Activated B cell treated with CpG ODN at 0.5 μM for 24 hours (primary cell): ENCODE results near the gene MAGOH. TPM values are rescaled to one million over a fixed set of nuclear protein-coding genes. Genes with fewer than 3 reads are reported as not detected.

Experiments used
- ATAC-seq: fragments of 200-7000 bp; cut with Tn5 transposase; one replicate; pipeline ENCODE4 v1.10.0; 2021; ENCODE audit warnings: low read depth, mild to moderate bottlenecking, moderate library complexity
- CTCF ChIA-PET: fragments of 350-600 bp; sonication (Branson Sonifier 250); formaldehyde crosslinking; loops from one replicate; lab custom pipeline; 2021; ENCODE audit warnings: antibody characterized with exemption; lab: Charles Lee
- POLR2A ChIA-PET: fragments of 350-600 bp; sonication (Branson Sonifier 250); formaldehyde crosslinking; loops from one replicate; lab custom pipeline; 2021; ENCODE audit warnings: antibody characterized with exemption; lab: Charles Lee
- DNase-seq: peaks from one replicate; pipeline ENCODE4 v3.0.0; 2022
- H3K27ac Mint-ChIP-seq: one replicate; pipeline ENCODE4 v1.8.0; 2020; ENCODE audit warnings: mixed read lengths
- H3K27me3 Mint-ChIP-seq: one replicate; pipeline ENCODE4 v1.8.0; 2021; ENCODE audit warnings: mixed read lengths
- H3K36me3 Mint-ChIP-seq: one replicate; pipeline ENCODE4 v1.8.0; 2021; ENCODE audit warnings: low read depth, mixed read lengths
- H3K4me1 Mint-ChIP-seq: one replicate; pipeline ENCODE4 v1.8.0; 2021; ENCODE audit warnings: mixed read lengths
- H3K4me3 Mint-ChIP-seq: one replicate; pipeline ENCODE4 v1.8.0; 2020; ENCODE audit warnings: mild to moderate bottlenecking, mixed read lengths
- H3K9me3 Mint-ChIP-seq: one replicate; pipeline ENCODE4 v1.8.0; 2020; ENCODE audit warnings: mixed read lengths
- intact Hi-C: fragments of 100-400 bp; cut with micrococcal nuclease; formaldehyde crosslinking; loops from one replicate; pipeline ENCODE4 v1.15.1; 2024
- total RNA-seq: library from RNA; stranded (reverse); gene quantifications from 2 replicates; pipeline ENCODE4 v1.2.3, GENCODE V29; 2022
- TF ChIP-seq, protein P1 (sequence below): fragments of 200-600 bp; IDR thresholded peaks from one replicate; pipeline ENCODE4 v1.8.0; 2022; ENCODE audit warnings: antibody characterized with exemption, mild to moderate bottlenecking

MAGOH gene
- total RNA-seq, 1 donor from 2014 or later: 56.6 TPM

DNA sequence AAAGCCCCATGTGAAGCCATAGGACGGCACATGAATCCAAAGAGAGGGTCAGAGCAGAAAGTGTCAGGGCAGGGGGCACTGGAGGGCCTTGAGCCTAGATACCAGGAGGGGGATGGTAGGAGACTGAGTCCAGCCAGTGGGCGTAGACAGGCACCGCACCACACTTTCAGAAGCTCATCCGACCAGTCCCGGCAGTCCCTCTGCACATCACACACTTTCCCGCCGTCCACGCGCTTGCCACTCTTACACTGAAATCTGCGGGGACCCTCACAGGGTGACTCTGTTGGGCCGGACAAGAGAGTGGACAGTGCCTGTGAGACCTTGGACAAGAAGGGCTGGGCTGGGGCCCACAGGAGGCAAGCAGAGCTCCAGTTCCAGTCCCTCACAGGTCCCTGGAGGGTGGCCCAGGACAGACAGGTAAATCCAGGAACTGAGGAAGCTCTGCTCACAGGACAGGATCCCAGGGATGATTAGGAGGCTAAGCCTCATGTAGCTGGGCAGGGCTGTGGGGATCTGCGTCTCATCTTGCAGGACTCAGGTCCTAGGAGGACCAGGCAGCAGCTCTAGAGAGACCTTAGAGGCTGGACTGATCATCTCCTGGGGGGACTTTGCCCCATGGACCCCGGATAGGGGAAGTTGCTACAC lies 36.3 kb upstream of the MAGOH start:
- Mint-ChIP-seq H3K27ac (no peak overlapping the region), H3K4me1 (peaks cover 8% of the 10 kb centered on the region), H3K4me3 (no peak overlapping the region), H3K36me3 (peaks cover 9% of the 10 kb centered on the region), H3K27me3 (no peaks in the 10 kb centered on the region), H3K9me3 (no peaks in the 10 kb centered on the region)
- TF ChIP-seq, protein P1, sequence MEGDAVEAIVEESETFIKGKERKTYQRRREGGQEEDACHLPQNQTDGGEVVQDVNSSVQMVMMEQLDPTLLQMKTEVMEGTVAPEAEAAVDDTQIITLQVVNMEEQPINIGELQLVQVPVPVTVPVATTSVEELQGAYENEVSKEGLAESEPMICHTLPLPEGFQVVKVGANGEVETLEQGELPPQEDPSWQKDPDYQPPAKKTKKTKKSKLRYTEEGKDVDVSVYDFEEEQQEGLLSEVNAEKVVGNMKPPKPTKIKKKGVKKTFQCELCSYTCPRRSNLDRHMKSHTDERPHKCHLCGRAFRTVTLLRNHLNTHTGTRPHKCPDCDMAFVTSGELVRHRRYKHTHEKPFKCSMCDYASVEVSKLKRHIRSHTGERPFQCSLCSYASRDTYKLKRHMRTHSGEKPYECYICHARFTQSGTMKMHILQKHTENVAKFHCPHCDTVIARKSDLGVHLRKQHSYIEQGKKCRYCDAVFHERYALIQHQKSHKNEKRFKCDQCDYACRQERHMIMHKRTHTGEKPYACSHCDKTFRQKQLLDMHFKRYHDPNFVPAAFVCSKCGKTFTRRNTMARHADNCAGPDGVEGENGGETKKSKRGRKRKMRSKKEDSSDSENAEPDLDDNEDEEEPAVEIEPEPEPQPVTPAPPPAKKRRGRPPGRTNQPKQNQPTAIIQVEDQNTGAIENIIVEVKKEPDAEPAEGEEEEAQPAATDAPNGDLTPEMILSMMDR: no peak
- ChIA-PET POLR2A (no interaction called here), CTCF (interaction anchor here (0.9 to 8.5 kb wide), 2 partner anchors 26 to 117 kb away, joined by 3 to 214 read pairs; no protein-coding TSS in a partner anchor)
- intact Hi-C loops: loop anchor here (5.0 kb wide), 1 partner anchor 198 kb away; no protein-coding TSS in a partner anchor
- DNase-seq (no peak), ATAC-seq (no peak)

DNA sequence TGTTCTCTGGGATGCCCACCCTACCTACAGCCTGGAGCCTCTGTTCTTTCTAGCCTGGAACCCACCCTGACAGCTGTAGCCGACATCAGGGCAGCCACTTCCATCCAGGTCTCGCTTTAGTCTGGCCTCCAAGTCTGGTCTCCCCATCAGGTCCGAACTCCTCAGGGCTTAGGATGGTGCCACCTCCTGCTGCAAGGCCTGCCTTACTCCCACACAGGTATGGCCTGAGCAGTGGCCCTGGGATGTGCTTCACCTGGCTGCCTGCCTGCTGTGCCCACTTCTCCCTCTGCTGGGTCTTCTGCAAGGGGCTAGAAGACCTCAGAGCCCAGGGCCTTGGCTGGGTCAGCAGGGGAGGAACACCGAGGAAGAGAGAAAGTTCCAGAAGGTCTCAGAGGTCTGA lies 35.7 kb upstream of the MAGOH start:
- Mint-ChIP-seq H3K4me3 (no peak overlapping the region), H3K9me3 (no peaks in the 10 kb centered on the region), H3K4me1 (peaks cover 10% of the 10 kb centered on the region), H3K36me3 (peaks cover 9% of the 10 kb centered on the region), H3K27ac (no peak overlapping the region), H3K27me3 (no peaks in the 10 kb centered on the region)
- ATAC-seq (no peak), DNase-seq (no peak)
- intact Hi-C loops: no loop called here
- ChIA-PET POLR2A (no interaction called here), CTCF (interaction anchor here (8.5 kb wide), 1 partner anchor 117 kb away, joined by 214 read pairs; no protein-coding TSS in a partner anchor)
- TF ChIP-seq, protein P1: no peak

DNA sequence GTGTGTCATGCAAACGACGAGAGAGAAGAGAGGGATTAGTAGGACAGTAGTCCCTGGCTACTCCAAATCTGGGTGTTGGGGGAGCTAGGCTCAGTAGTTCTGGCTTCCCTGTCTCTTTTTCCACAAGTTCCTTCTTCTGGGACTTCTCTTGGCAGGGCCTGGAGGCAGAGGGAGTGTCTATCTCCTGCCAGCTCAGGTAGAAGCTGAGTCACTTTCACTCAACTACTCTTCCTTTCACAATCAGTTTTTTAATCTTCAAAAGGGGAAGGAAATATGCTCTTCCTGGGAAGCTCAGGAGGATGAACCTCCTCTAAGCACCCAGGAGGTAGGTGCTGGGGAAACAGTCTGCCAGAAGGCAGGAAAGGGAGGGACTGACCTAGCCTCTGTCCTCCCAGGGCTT lies 35.2 kb upstream of the MAGOH start:
- TF ChIP-seq, protein P1: no peak
- CTCF ChIA-PET: interaction anchor here (8.5 kb wide), 1 partner anchor 118 kb away, joined by 214 read pairs; no protein-coding TSS in a partner anchor
- Mint-ChIP-seq H3K36me3 (peaks cover 9% of the 10 kb centered on the region), H3K27me3 (no peaks in the 10 kb centered on the region), H3K9me3 (no peaks in the 10 kb centered on the region), H3K27ac (no peak overlapping the region), H3K4me3 (no peak overlapping the region), H3K4me1 (peaks cover 10% of the 10 kb centered on the region)
- intact Hi-C loops: no loop called here
- POLR2A ChIA-PET: no interaction called here
- ATAC-seq (no peak), DNase-seq (no peak)

DNA sequence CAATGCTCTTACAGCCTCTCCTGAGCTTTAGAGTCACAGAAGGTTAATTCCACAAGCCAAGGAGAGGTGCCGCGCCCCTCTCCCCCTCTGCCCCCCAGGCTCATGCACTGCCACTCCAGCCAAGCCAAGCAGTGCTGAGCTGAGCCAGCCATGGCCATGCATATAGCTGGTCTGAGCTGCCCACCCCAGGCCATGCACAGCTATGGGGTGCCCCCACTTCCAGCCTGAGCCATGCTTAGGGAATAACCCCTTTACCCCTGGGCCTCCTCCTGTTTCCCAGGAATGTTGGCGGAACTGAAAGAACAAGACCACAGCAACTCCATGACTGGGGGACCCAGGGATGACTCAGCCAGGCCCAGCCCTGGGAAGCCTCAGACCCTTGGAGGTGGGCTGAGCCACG lies 34.0 kb upstream of the MAGOH start:
- no peak for ATAC-seq
- Mint-ChIP-seq H3K4me3 (no peak overlapping the region), H3K27me3 (no peaks in the 10 kb centered on the region), H3K4me1 (peaks cover 10% of the 10 kb centered on the region), H3K36me3 (peaks cover 11% of the 10 kb centered on the region), H3K9me3 (no peaks in the 10 kb centered on the region), H3K27ac (no peak overlapping the region)
- POLR2A ChIA-PET: no interaction called here
- no peak for DNase-seq
- TF ChIP-seq, protein P1: no peak
- CTCF ChIA-PET: interaction anchor here (1.3 to 1.4 kb wide), 2 partner anchors 9 to 121 kb away, joined by 3 to 4 read pairs; no protein-coding TSS in a partner anchor
- intact Hi-C loops: no loop called here

DNA sequence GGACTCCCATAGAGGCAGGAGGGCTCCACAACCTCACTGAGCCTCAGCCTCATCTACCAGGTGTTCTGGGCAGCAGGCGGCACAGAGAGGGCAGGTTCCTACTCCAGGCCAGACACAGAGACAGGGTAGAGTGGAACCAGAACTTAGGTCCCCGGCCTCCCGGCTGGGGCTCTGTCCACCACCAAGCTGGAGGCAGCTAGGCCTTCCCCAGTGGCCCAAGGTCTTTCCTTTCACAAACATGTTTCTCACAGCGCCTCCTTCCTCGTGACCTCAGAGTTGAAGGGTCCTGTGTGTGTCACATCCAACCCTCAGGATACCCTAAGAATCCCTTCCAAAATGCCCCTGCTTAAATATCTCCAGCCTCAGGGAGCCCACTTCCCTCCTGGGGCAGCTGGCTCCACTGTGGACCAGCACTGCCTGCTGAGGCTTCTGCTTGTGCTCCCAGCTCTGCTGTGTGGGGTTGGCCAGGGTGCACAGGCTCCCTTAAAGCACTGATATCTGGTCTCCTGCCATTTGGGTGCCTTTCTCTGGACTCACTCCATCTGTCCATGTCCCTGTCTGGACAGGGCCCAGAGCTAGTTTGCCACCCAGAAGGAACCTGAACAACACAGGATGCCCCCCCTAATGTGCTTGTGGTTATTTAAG lies 33.2 kb upstream of the MAGOH start:
- H3K27ac Mint-ChIP-seq: no peak overlapping the region
- no peaks in the 10 kb centered on the region for H3K27me3 Mint-ChIP-seq
- H3K9me3 Mint-ChIP-seq: no peaks in the 10 kb centered on the region
- ChIA-PET POLR2A (no interaction called here), CTCF (interaction anchor here (1.3 to 1.4 kb wide), 2 partner anchors 9 to 122 kb away, joined by 3 to 4 read pairs; no protein-coding TSS in a partner anchor)
- intact Hi-C loops: no loop called here
- H3K4me1 Mint-ChIP-seq: peaks cover 10% of the 10 kb centered on the region
- TF ChIP-seq, protein P1: no peak
- no peak for DNase-seq
- H3K36me3 Mint-ChIP-seq: peaks cover 11% of the 10 kb centered on the region
- ATAC-seq: no peak
- no peak overlapping the region for H3K4me3 Mint-ChIP-seq
